WTC11 (cell line): Measurements from ENCODE around the gene CDH12.
"Not testable (repeated sequence)": the region's sequence is repeated elsewhere in the genome, so short reads cannot be mapped to it uniquely, and the experiment has no call there.

Experiments used
- CBFB ChIP-seq: sonication (generic); formaldehyde crosslinking; IDR thresholded peaks from 2 replicates; pipeline ENCODE4 v1.8.1; 2022; ENCODE audit warnings: mild to moderate bottlenecking, low read depth, missing genetic modification reagents
- CREB1 ChIP-seq: sonication (generic); formaldehyde crosslinking; IDR thresholded peaks from 2 replicates; pipeline ENCODE4 v1.8.0; 2023; ENCODE audit warnings: mild to moderate bottlenecking, missing genetic modification reagents
- ELF4 ChIP-seq: sonication (generic); formaldehyde crosslinking; IDR thresholded peaks from 2 replicates; pipeline ENCODE4 v1.8.1; 2022; ENCODE audit warnings: low read depth, mild to moderate bottlenecking, moderate library complexity, missing genetic modification reagents
- ESRRA ChIP-seq: sonication (generic); formaldehyde crosslinking; IDR thresholded peaks from 2 replicates; pipeline ENCODE4 v1.8.1; 2022; ENCODE audit warnings: mild to moderate bottlenecking, missing genetic modification reagents, borderline replicate concordance
- FOXP1 ChIP-seq: sonication (generic); formaldehyde crosslinking; IDR thresholded peaks from 2 replicates; pipeline ENCODE4 v1.8.0; 2022; ENCODE audit warnings: missing genetic modification reagents, mild to moderate bottlenecking, moderate library complexity, borderline replicate concordance
- JUN ChIP-seq: sonication (generic); formaldehyde crosslinking; IDR thresholded peaks from 2 replicates; pipeline ENCODE4 v1.8.0; 2023; ENCODE audit warnings: mild to moderate bottlenecking, missing genetic modification reagents
- TEAD1 ChIP-seq: sonication (generic); formaldehyde crosslinking; IDR thresholded peaks from 2 replicates; pipeline ENCODE4 v1.8.0; 2022; ENCODE audit warnings: mild to moderate bottlenecking, missing genetic modification reagents
- ZNF232 ChIP-seq: sonication (generic); formaldehyde crosslinking; IDR thresholded peaks from 2 replicates; pipeline ENCODE4 v1.8.0; 2022; ENCODE audit warnings: mild to moderate bottlenecking, missing genetic modification reagents
- ZNF317 ChIP-seq: sonication (generic); formaldehyde crosslinking; IDR thresholded peaks from 2 replicates; pipeline ENCODE4 v1.8.1; 2023; ENCODE audit warnings: low read depth, mild to moderate bottlenecking, moderate library complexity, missing genetic modification reagents, borderline replicate concordance
- ZNF423 ChIP-seq: fragments of 250-450 bp; sonication (Bioruptor Pico); IDR thresholded peaks from 2 replicates; pipeline ENCODE4 v2.1.2; 2022; ENCODE audit warnings: mild to moderate bottlenecking, moderate library complexity
- TF ChIP-seq, protein P1 (sequence below): fragments of 200-600 bp; IDR thresholded peaks from 2 replicates; pipeline ENCODE4 v1.8.0; 2022; ENCODE audit warnings: antibody characterized with exemption
- TF ChIP-seq, protein P2 (sequence below): sonication (generic); formaldehyde crosslinking; IDR thresholded peaks from 2 replicates; pipeline ENCODE4 v1.8.1; 2023; ENCODE audit warnings: mild to moderate bottlenecking, missing genetic modification reagents
- TF ChIP-seq, protein P3 (sequence below): sonication (generic); formaldehyde crosslinking; IDR thresholded peaks from 2 replicates; pipeline ENCODE4 v1.8.0; 2022; ENCODE audit warnings: mild to moderate bottlenecking, missing genetic modification reagents

- TF ChIP-seq, protein P1, sequence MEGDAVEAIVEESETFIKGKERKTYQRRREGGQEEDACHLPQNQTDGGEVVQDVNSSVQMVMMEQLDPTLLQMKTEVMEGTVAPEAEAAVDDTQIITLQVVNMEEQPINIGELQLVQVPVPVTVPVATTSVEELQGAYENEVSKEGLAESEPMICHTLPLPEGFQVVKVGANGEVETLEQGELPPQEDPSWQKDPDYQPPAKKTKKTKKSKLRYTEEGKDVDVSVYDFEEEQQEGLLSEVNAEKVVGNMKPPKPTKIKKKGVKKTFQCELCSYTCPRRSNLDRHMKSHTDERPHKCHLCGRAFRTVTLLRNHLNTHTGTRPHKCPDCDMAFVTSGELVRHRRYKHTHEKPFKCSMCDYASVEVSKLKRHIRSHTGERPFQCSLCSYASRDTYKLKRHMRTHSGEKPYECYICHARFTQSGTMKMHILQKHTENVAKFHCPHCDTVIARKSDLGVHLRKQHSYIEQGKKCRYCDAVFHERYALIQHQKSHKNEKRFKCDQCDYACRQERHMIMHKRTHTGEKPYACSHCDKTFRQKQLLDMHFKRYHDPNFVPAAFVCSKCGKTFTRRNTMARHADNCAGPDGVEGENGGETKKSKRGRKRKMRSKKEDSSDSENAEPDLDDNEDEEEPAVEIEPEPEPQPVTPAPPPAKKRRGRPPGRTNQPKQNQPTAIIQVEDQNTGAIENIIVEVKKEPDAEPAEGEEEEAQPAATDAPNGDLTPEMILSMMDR = not testable (repeated sequence)
- TF ChIP-seq, protein P2, sequence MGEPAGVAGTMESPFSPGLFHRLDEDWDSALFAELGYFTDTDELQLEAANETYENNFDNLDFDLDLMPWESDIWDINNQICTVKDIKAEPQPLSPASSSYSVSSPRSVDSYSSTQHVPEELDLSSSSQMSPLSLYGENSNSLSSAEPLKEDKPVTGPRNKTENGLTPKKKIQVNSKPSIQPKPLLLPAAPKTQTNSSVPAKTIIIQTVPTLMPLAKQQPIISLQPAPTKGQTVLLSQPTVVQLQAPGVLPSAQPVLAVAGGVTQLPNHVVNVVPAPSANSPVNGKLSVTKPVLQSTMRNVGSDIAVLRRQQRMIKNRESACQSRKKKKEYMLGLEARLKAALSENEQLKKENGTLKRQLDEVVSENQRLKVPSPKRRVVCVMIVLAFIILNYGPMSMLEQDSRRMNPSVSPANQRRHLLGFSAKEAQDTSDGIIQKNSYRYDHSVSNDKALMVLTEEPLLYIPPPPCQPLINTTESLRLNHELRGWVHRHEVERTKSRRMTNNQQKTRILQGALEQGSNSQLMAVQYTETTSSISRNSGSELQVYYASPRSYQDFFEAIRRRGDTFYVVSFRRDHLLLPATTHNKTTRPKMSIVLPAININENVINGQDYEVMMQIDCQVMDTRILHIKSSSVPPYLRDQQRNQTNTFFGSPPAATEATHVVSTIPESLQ (CRISPR knock-in tag) = not testable (repeated sequence)
- TF ChIP-seq JUN (CRISPR knock-in tag); CREB1; CBFB; ZNF317 (CRISPR knock-in tag); ESRRA (CRISPR knock-in tag); ZNF423 (CRISPR knock-in tag); TEAD1 (CRISPR knock-in tag); ZNF232 (CRISPR knock-in tag); FOXP1; ELF4 (CRISPR knock-in tag): not testable (repeated sequence)
- TF ChIP-seq, protein P3, sequence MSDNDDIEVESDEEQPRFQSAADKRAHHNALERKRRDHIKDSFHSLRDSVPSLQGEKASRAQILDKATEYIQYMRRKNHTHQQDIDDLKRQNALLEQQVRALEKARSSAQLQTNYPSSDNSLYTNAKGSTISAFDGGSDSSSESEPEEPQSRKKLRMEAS = not testable (repeated sequence)
Measured at GRCh38 chr5:22156953-22157352, 696.2 kb downstream of the CDH12 start.
